ENCODE measurements around the gene SH3RF3. TPM values are rescaled to one million over a fixed set of nuclear protein-coding genes. Genes with fewer than 3 reads are reported as not detected.

Gene SH3RF3
- total RNA-seq, 3 donors from 2014 or later (not counting 1 experiment from before 2014, with no cell fraction given): 0.23 to 0.61 (median 0.34) TPM

DNA sequence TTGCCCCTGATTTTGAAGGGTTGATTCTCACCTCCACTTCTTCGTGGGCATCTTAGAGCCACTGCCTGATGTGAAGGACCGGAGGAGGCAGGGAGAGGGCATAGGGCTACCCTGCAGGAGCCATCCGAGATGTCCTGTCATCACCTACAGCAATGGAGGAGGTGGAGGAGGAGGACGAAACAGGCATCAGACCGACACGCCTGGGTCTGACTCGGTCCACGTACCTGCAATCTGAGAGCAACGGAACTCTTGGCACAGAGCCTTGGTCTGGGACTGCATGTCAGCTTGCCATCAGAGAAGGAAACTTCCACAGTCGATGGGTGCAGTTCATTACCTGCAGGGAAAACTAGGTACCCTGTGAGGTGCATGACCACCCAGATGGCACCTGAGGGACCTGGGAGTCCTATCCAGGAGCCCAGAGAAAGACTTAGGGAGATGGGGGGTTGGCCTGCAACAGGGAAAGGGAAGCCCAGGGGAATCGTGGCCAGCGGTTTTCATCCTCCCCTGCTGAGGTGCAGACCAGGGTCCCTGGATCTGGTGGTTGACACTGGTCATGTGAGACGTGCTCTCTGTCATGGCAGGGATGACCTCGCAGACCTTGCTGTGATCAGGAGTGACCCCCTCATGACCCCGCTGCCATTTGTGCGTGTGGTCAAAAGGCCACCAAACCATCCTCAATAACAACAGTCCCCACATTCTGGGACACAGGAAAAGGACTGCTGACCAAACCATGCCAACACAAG is 293.9 kb downstream of the SH3RF3 start:
- no peaks in the 10 kb centered on the region for H3K36me3 Mint-ChIP-seq
- no peaks in the 10 kb centered on the region for H3K9me3 Mint-ChIP-seq
- Histone ChIP-seq H3K9me3 (ENCODE audit: control insufficient read depth, insufficient read depth, low read length) (no peaks in the 10 kb centered on the region), H3K4me1 (ENCODE audit: control insufficient read depth, insufficient read depth, low read length) (no peaks in the 10 kb centered on the region), H3K4me3 (ENCODE audit: low read length) (no peak overlapping the region), H3K27me3 (ENCODE audit: control insufficient read depth, insufficient read depth, low read length) (no peaks in the 10 kb centered on the region), H3K27ac (ENCODE audit: low read length) (no peak overlapping the region), H3K36me3 (ENCODE audit: control insufficient read depth, insufficient read depth, low read length) (no peaks in the 10 kb centered on the region)
- H3K27me3 Mint-ChIP-seq (ENCODE audit: low read depth in 2 of 2): no peaks in the 10 kb centered on the region
- 88% methylated on average over 16 of the region's 16 CpGs for WGBS (ENCODE audit: insufficient coverage)
- no peak overlapping the region for H3K27ac Mint-ChIP-seq
- H3K4me1 Mint-ChIP-seq: no peaks in the 10 kb centered on the region
- no peak overlapping the region for H3K4me3 Mint-ChIP-seq
- intact Hi-C loops (cut with micrococcal nuclease): no loop called here
- ATAC-seq: no peak
- TF ChIP-seq, protein P1, sequence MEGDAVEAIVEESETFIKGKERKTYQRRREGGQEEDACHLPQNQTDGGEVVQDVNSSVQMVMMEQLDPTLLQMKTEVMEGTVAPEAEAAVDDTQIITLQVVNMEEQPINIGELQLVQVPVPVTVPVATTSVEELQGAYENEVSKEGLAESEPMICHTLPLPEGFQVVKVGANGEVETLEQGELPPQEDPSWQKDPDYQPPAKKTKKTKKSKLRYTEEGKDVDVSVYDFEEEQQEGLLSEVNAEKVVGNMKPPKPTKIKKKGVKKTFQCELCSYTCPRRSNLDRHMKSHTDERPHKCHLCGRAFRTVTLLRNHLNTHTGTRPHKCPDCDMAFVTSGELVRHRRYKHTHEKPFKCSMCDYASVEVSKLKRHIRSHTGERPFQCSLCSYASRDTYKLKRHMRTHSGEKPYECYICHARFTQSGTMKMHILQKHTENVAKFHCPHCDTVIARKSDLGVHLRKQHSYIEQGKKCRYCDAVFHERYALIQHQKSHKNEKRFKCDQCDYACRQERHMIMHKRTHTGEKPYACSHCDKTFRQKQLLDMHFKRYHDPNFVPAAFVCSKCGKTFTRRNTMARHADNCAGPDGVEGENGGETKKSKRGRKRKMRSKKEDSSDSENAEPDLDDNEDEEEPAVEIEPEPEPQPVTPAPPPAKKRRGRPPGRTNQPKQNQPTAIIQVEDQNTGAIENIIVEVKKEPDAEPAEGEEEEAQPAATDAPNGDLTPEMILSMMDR (IDR thresholded peaks at IDR 0.05): no peak
- no peak for DNase-seq

DNA sequence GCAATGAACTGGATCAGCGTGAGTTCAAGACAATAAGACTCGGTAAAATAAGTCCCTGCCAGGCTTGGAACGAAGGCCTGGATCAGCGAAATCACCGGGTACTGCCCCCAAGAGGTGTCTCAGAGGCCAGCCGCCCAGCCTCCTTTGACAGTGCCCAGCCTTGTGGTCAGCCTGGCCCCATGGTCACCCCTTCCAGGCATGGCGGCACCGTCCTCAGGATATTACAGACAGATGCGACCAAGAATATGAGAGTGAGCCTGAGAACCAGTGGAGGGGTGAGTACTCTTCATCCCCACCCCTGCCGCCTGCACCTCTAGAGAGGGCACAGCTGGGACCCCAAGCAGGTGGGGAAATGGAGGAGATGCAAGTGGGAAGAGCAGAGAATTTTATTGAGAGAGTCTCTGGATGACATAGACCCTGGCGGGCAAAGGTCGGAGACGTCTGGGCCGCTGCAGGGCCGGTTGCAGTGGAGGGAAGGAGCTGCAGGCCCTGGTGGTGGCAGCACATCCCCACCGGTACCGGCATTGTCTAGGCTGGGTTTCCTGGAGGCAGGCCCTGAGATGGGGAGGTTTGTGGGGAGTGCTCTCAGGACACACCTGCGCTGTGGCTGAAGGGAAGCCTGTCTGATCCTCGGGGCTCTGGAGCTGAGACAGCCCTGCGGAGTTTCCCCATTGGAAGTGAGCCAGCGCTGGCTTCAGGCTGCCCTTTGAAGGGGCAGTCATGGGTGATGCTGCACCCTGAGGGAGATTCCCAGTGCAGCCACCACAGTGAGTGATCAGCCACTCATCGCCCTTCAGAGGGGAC is 294.8 kb downstream of the SH3RF3 start:
- no peak for ATAC-seq
- no peak for DNase-seq
- no peaks in the 10 kb centered on the region for H3K36me3 ChIP-seq (ENCODE audit: control insufficient read depth, insufficient read depth, low read length)

DNA sequence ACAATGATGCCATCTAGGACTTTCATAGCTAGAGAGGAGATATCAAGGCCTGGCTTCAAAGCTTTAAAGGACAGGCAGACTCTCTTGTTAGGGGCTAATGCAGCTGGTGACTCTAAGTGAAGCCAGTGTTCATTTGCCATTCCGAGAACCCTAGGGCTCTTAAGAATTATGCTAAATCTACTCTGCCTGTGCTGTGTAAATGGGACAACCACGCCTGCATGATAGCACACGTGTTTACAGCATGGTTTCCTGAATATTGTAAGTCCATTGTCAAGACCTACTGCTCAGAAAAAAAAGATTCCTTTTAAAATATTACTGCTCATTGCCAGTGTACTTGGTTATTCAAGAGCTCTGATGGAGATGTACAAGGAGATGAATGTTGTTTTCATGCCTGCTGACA is 296.4 kb downstream of the SH3RF3 start:
- WGBS (ENCODE audit: insufficient coverage): 88% methylated on average over 3 of the region's 3 CpGs
- intact Hi-C loops (cut with micrococcal nuclease): no loop called here
- TF ChIP-seq, protein P1 (IDR thresholded peaks at IDR 0.05): no peak
- H3K27me3 Mint-ChIP-seq (ENCODE audit: low read depth in 2 of 2): no peaks in the 10 kb centered on the region
- no peak for ATAC-seq
- H3K27ac Mint-ChIP-seq: no peak overlapping the region
- Histone ChIP-seq H3K4me1 (ENCODE audit: control insufficient read depth, insufficient read depth, low read length) (no peaks in the 10 kb centered on the region), H3K4me3 (ENCODE audit: low read length) (no peak overlapping the region), H3K27ac (ENCODE audit: low read length) (no peak overlapping the region), H3K9me3 (ENCODE audit: control insufficient read depth, insufficient read depth, low read length) (no peaks in the 10 kb centered on the region), H3K36me3 (ENCODE audit: control insufficient read depth, insufficient read depth, low read length) (no peaks in the 10 kb centered on the region), H3K27me3 (ENCODE audit: control insufficient read depth, insufficient read depth, low read length) (no peaks in the 10 kb centered on the region)
- no peaks in the 10 kb centered on the region for H3K9me3 Mint-ChIP-seq
- H3K36me3 Mint-ChIP-seq: no peaks in the 10 kb centered on the region
- no peak for DNase-seq
- no peaks in the 10 kb centered on the region for H3K4me1 Mint-ChIP-seq
- H3K4me3 Mint-ChIP-seq: no peak overlapping the region

More for the DNA sequence above, 294.8 kb downstream of the SH3RF3 start:
- 90% methylated on average over 22 of the region's 22 CpGs for WGBS (ENCODE audit: insufficient coverage)
- H3K9me3 Mint-ChIP-seq: no peaks in the 10 kb centered on the region
- Histone ChIP-seq H3K4me3 (ENCODE audit: low read length) (no peak overlapping the region), H3K9me3 (ENCODE audit: control insufficient read depth, insufficient read depth, low read length) (no peaks in the 10 kb centered on the region), H3K4me1 (ENCODE audit: control insufficient read depth, insufficient read depth, low read length) (no peaks in the 10 kb centered on the region), H3K27ac (ENCODE audit: low read length) (no peak overlapping the region), H3K27me3 (ENCODE audit: control insufficient read depth, insufficient read depth, low read length) (no peaks in the 10 kb centered on the region)
- H3K36me3 Mint-ChIP-seq: no peaks in the 10 kb centered on the region
- no peak overlapping the region for H3K4me3 Mint-ChIP-seq
- TF ChIP-seq, protein P1 (IDR thresholded peaks at IDR 0.05): no peak
- intact Hi-C loops (cut with micrococcal nuclease): no loop called here
- no peak overlapping the region for H3K27ac Mint-ChIP-seq
- no peaks in the 10 kb centered on the region for H3K4me1 Mint-ChIP-seq
- no peaks in the 10 kb centered on the region for H3K27me3 Mint-ChIP-seq (ENCODE audit: low read depth in 2 of 2)
